Fibroblast of villous mesenchyme (primary cell): Measurements from ENCODE around the gene SLC1A7. TPM values are rescaled to one million over a fixed set of nuclear protein-coding genes. Genes with fewer than 3 reads are reported as not detected.
"Not testable (repeated sequence)": the region's sequence is repeated elsewhere in the genome, so short reads cannot be mapped to it uniquely, and the experiment has no call there.

Experiments
- DNase-seq: peaks from one replicate; pipeline ENCODE4 v3.0.0-alpha.2; 2010; ENCODE audit warnings: low read depth
- H3K4me3 ChIP-seq: 2 replicates; pipeline ENCODE4 v1.5.1; 2011; ENCODE audit warnings: low read depth, mild to moderate bottlenecking, low read length
- total RNA-seq: library from RNA; depleted of rRNA; stranded (reverse); fragments of >200 nt; gene quantifications from 2 replicates; pipeline ENCODE4 v1.2.3, GENCODE V29; 2012
- TF ChIP-seq, protein P1 (sequence below): IDR thresholded peaks from 2 replicates; pipeline ENCODE4 v1.5.1; 2012; ENCODE audit warnings: low read depth, mild to moderate bottlenecking, low read length; ENCODE audit not compliant: insufficient read depth

The SLC1A7 gene
- total RNA-seq = under 0.01 TPM in 2 replicates

DNA sequence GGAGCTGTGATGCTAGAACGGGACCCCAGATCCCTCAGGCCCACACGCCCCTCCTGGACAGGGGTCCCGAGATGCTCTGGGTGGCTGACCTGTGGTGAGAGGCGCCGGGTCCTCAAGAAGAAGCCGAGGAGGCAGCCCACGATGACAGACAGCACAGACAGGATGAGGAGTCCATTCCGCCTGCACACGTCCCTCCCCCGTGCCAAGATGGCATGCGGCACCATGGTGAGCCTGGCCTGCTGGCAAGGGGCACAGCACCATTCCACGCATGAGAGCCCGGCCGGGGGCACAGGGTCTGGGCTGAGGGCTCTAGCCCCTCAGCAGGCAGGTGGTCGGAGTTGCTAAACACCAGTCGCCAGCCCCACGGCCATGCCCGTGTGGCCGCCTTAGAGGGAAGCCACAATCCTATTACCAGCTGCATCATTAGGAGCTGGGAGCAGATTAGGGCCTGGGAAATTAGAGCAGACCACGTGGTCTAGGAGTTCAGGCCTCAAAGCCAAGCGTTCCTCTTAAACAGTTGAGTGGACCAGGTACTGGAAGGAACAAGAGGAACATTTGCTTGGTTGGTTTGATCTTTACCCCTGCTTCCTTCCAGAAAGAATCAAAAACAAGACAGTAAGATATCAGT, at the start of gene SLC1A7:
SLC1A7 (minus strand) TSS at position 413 of the 628 bp plus-strand sequence; CDS start at position 224, 189 bp downstream.
- TF ChIP-seq, protein P1, sequence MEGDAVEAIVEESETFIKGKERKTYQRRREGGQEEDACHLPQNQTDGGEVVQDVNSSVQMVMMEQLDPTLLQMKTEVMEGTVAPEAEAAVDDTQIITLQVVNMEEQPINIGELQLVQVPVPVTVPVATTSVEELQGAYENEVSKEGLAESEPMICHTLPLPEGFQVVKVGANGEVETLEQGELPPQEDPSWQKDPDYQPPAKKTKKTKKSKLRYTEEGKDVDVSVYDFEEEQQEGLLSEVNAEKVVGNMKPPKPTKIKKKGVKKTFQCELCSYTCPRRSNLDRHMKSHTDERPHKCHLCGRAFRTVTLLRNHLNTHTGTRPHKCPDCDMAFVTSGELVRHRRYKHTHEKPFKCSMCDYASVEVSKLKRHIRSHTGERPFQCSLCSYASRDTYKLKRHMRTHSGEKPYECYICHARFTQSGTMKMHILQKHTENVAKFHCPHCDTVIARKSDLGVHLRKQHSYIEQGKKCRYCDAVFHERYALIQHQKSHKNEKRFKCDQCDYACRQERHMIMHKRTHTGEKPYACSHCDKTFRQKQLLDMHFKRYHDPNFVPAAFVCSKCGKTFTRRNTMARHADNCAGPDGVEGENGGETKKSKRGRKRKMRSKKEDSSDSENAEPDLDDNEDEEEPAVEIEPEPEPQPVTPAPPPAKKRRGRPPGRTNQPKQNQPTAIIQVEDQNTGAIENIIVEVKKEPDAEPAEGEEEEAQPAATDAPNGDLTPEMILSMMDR = no peak
- no peak for DNase-seq
- H3K4me3 ChIP-seq = no peak within 1 kb of the TSS

GRCh38 chr1:53190210-53190611, 47.8 kb upstream of the SLC1A7 start:
- H3K4me3 ChIP-seq = no peak overlapping the region
- TF ChIP-seq, protein P1 = no peak
- DNase-seq = no peak

GRCh38 chr1:53189061-53189460, 46.6 kb upstream of the SLC1A7 start:
- TF ChIP-seq, protein P1 = no peak
- no peak overlapping the region for H3K4me3 ChIP-seq
- peak; percentile 11 for DNase-seq

- TF ChIP-seq, protein P1 = no peak
- no peak overlapping the region for H3K4me3 ChIP-seq
- no peak for DNase-seq
Measured at GRCh38 chr1:53188099-53188498, 45.7 kb upstream of the SLC1A7 start.

GRCh38 chr1:53187401-53187800, 45.0 kb upstream of the SLC1A7 start:
- no peak overlapping the region for H3K4me3 ChIP-seq
- TF ChIP-seq, protein P1 = no peak
- no peak for DNase-seq

- TF ChIP-seq, protein P1 = no peak
- DNase-seq = no peak
- H3K4me3 ChIP-seq = no peak overlapping the region
Measured at GRCh38 chr1:53186533-53186932, 44.1 kb upstream of the SLC1A7 start.

GRCh38 chr1:53185955-53186297, 43.5 kb upstream of the SLC1A7 start:
- not testable (repeated sequence) for H3K4me3 ChIP-seq, DNase-seq
